HG02884 (cell line): Measurements from ENCODE around the gene ADAMTS17.

Source experiments
- ATAC-seq: cut with Tn5 transposase; IDR thresholded peaks from one replicate; pipeline ENCODE4 v1.9.1; 2021; ENCODE audit warnings: mild to moderate bottlenecking, moderate library complexity; ENCODE audit not compliant: unreplicated experiment

The ADAMTS17 gene

GRCh38 chr15:100180921-100181320 lies 160.9 kb downstream of the ADAMTS17 start:
- no peak for ATAC-seq

- no peak for ATAC-seq
Observed at GRCh38 chr15:100175406-100176114, 166.2 kb downstream of the ADAMTS17 start.

GRCh38 chr15:100174904-100175275 lies 166.9 kb downstream of the ADAMTS17 start:
- ATAC-seq, result no peak

DNA sequence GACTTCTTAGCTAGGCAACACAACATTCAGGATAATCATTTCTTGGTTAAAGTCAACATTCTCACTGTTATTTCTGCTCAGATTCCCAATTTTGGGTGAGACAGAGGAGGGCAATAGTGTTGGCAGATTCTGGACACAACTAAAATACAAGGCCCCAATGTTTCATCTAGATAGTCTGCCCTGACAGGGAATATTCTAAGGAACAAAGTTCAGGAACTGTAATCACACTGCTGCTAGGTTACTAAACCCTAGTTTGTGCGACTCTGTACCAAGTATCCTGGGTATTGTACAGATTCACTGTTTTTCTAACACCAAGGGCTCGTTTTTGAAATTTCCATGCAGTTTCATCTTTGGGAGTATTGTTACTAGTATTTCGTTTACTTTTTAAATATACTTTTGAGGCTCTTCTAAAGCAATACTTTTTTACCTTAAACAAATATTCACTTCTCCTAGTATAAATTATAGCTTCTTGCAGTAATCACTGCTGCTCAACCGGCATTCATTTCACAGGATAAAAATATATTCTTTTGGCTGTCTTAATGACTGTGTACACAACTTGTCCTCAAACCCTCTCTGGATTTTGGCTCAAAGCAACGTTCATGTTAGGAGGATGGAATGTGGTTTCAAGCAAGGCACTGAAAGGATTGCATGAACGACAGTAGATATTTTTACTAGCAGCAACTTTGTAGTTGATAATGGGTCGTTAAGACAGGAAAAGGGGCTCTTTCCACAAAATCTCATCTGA lies 167.4 kb downstream of the ADAMTS17 start:
- no peak for ATAC-seq

GRCh38 chr15:100172356-100173024 lies 169.3 kb downstream of the ADAMTS17 start:
- ATAC-seq, result no peak

- ATAC-seq, result no peak
Observed at GRCh38 chr15:100171411-100171810, 170.4 kb downstream of the ADAMTS17 start.

DNA sequence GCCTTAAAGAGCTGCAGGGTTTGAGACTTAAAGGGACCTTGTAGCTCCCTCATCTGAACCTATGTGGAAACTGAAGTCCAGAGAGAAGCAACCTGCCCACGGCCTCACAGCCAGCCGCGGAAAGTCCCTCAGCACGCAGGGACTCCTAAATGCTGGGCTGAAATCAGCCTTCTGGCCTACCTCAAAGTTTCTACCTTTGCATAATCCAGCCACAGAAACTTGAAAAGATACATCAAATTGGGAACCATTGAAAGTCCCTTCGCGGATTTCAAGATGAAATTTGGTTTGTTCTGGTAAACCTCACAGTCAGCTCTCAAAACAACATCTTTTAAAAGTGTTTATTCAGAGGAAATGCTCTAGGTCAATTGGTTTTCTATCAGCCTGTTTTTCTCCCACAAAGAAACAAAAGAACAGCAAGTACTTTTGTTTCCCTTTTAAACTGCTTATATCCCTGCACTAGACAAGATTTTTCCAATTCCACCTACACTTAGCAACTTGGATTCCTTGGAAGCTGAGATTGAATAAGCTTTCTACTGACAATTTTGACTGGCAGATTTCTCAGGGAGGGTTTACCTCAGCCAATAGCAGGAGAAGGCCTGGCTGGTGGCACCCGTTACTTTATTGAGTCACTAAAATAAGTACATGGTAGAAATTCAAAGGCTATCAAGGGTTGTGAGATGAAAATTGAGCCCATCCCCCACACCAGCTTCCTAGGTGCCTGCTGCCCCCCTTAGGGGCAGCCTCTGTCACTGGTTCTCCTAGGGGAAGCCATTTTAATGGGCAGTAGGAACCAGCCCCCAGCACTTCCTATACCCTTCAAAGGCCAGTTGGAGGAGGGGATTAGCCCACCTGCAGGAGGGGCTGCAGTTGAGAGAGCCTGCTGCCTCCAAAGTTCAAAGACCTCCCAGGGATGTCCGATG lies 171.2 kb downstream of the ADAMTS17 start:
- ATAC-seq, result peak; percentile 87

DNA sequence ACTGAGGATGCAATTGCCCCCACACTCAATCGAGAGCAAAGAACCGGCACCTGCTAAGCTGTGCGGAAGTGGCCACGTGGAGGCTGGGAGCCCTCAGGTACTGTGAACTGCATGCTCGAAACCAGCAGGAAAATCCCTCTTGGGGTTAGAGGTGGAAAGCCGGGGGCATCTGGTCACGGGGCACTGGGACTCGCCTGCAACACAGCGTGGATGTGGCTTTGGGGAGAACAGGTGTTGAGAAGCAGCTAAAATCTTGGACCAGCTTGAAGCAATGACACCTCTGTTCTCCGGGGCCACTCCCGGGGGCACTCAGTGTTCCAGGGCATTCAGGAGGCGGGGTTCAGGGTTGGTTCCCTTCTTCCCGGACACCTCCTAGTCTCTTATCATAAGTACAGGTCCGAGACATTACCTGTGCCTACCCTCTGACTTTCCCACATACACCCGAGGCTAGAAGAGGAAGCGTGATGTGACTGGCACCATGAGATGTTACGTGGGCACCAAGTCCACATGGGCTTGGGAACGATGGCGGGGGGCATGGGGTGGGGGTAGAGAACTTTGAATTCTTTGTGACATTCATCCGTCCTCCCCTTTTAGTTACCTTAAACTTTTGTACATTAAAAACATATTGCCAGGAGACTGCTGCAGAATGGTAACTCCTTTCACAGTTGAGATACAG lies 172.0 kb downstream of the ADAMTS17 start:
- ATAC-seq, result no peak

DNA sequence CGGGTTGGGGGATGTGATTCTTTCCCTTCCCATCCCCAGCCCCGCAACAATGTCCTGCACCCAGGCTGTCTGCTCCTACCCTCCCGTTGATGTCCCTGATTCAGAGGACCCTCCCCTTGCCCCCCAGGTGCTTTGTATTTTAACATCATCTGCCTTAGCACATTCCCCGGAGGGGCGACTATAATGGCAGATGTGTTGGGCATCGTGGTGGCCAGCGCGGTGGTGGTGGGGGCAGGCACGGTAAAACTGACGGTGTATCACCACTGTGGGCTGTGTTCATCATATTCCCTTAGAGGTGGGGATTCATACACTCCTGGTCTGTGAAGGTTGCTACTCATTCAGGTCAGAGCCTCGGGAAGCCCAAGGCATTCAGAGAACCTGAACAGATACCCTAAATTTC lies 173.0 kb downstream of the ADAMTS17 start:
- ATAC-seq, result no peak

- no peak for ATAC-seq
Observed at GRCh38 chr15:100167884-100168375, 173.8 kb downstream of the ADAMTS17 start.

DNA sequence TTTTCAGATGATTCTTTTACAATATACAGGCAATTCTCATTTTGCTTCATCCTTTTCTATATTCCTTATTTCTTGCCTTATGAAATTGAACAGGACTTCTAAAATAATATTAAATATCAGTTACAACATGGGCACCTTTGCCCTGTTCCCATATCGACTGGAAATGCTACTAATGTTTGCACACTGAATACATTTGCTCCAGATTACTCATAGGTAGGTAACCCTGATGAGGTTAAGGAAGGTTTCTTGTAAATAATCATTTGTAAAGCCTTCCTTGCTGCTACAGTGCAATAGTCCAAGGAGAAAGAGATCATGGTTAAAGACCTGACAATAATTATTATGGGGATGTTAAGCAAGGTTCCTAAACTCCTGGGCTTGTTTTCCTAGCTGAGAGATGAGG lies 175.5 kb downstream of the ADAMTS17 start:
- ATAC-seq, result no peak

- ATAC-seq, result no peak
Observed at GRCh38 chr15:100163961-100164360, 177.8 kb downstream of the ADAMTS17 start.

DNA sequence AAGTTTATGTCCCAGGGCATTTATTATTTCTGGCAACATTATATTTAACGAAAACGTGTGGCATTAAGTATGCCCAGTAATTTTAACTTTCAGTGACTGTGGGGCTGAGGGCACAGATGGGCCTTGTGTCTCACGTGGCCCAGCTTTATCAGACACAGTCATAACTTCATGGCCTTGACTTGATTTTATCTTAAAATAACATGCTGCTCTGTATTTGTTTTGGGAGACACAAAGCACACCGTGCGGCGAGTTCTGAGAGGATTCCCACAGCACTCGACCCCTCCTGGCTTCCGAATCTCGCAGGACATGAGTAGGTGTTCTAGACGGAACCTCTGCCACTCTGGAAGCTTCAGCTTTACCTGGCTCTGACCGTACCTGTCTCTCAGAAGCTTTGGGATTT lies 180.8 kb downstream of the ADAMTS17 start:
- ATAC-seq, result no peak

GRCh38 chr15:100159436-100159835 lies 182.3 kb downstream of the ADAMTS17 start:
- no peak for ATAC-seq

- ATAC-seq, result no peak
Observed at GRCh38 chr15:100158356-100158755, 183.4 kb downstream of the ADAMTS17 start.

DNA sequence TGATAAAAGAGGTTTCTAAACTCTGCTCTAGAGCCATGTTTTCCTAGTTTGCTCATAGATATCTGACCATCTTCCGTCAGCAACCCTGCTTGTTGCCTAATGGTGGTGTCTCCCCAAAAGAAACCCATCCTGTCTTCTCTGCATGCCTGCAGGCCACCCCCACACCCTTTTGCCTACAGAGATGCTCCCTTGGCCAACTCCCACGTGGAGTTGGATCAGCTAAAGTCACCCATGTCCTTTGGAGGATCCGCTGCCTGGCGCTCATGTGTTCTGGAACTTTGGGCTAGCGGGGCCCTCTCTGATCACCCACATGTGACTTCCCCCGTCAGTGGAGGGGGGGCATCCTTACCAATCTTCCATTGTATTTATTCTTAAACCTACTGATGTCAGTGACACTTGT lies 185.6 kb downstream of the ADAMTS17 start:
- no peak for ATAC-seq

- ATAC-seq, result no peak
Observed at GRCh38 chr15:100154338-100154737, 187.4 kb downstream of the ADAMTS17 start.

DNA sequence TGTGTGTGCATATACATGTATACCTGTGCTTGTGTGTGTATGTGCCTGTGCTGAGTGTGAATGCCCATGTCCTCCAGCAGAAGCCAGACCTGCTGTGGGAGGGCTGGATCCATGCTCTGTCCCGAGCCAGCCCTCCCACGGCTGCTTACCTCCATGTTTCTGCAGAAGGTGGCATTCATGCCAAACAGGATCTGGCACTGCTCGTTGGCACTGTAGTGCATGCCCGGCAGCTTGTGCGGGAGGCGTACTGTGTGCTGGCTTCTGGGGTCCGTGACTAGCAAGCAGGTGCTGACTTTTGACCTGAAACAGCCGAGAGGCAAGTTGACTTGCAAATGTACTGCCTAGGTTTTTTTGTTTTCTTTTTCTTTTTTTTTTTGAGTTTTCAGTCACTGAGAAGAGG lies 189.3 kb downstream of the ADAMTS17 start:
- ATAC-seq, result no peak

DNA sequence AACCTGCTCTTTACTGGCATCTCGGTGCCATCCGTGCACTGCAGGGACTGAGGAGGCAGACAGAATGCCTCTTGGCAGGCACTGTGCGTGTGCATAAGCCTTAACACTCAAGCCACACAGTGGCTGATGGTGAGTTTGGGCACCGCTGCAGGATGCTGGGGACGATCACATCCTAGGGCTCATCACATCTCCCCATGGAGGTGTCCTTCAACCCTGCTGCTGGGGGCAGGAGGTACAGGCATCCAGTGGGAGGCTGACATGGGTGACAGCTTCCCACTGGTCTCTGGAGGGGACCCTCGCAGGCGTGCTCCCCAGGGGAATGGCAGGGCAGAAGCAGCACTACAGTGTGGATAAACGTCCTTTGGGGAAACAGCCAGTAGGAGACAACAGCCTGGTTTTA lies 190.9 kb downstream of the ADAMTS17 start:
- ATAC-seq, result no peak

- ATAC-seq, result no peak
Observed at GRCh38 chr15:100147828-100148227, 193.9 kb downstream of the ADAMTS17 start.
